Activated naive CD4-positive, alpha-beta T cell treated with anti-CD3 and anti-CD28 coated beads for 36 hours (primary cell): ENCODE data around the gene GATM. TPM values are rescaled to one million over a fixed set of nuclear protein-coding genes. Genes with fewer than 3 reads are reported as not detected.
A peak's percentile ranks its signal among the peaks of the same experiment; 100 is the strongest.

Experiments
- CTCF ChIA-PET: fragments of 350-600 bp; sonication (Branson Sonifier 250); formaldehyde crosslinking; loops from one replicate; lab custom pipeline; 2021; ENCODE audit warnings: antibody characterized with exemption; lab: Charles Lee
- DNase-seq: peaks from one replicate; pipeline ENCODE4 v3.0.0-alpha.2; 2020
- H3K27ac Mint-ChIP-seq: one replicate; pipeline ENCODE4 v1.8.0; 2021; ENCODE audit warnings: mild to moderate bottlenecking, mixed read lengths
- H3K27me3 Mint-ChIP-seq: one replicate; pipeline ENCODE4 v1.8.0; 2021; ENCODE audit warnings: low read depth, mixed read lengths
- H3K36me3 Mint-ChIP-seq: one replicate; pipeline ENCODE4 v1.8.0; 2021; ENCODE audit warnings: low read depth, mixed read lengths
- H3K4me1 Mint-ChIP-seq: one replicate; pipeline ENCODE4 v1.8.0; 2021; ENCODE audit warnings: low read depth, mixed read lengths
- H3K4me3 Mint-ChIP-seq: one replicate; pipeline ENCODE4 v1.8.0; 2021; ENCODE audit warnings: mild to moderate bottlenecking, moderate library complexity, mixed read lengths
- H3K9me3 Mint-ChIP-seq: one replicate; pipeline ENCODE4 v1.8.0; 2021; ENCODE audit warnings: mixed read lengths
- intact Hi-C: fragments of 100-400 bp; cut with micrococcal nuclease; formaldehyde crosslinking; loops from one replicate; pipeline ENCODE4 v1.15.1; 2023
- total RNA-seq, 2 experiments: library from RNA; stranded (reverse); gene quantifications; one replicate each; pipeline ENCODE4 v1.2.3, GENCODE V29; 2021

Gene GATM
- total RNA-seq, 2 experiments from 2014 or later, result 0.91 to 1.2 TPM

DNA sequence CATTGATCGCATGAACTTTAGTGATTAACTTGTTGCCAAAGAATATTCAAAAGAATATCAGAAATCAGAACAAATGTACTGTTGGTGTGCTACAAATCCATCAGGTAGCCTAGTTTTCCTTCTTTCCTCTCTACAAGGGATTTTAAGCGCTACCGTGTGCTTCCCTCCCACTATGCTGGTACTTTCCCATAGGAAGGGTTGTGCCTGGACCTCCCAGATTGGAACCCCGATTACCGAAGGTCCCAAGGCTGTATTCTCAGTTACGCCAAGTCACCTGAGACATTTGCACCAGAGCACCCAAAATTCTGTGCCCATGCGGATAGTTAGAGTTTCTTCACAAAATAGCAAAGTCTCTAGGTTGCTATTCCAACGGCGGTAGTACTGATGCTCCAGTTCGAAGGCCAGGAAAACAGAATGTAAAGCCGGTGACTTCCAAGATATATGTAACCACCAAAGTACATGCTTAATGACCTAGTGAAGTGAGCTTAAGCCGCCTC is 23.4 kb upstream of the GATM start:
- Mint-ChIP-seq H3K9me3 (no peaks in the 10 kb centered on the region), H3K27me3 (no peaks in the 10 kb centered on the region), H3K4me1 (peaks cover 23% of the 10 kb centered on the region), H3K4me3 (peak overlapping the region; percentile 99), H3K27ac (peak overlapping the region; percentile 89), H3K36me3 (peaks cover 10% of the 10 kb centered on the region)
- intact Hi-C loops, result loop anchor here (1.0 to 10.0 kb wide), 8 partner anchors 23 to 1577 kb away; partner anchors contain the start of genes BLOC1S6, CTDSPL2, GATM and MFAP1
- DNase-seq, result no peak
- CTCF ChIA-PET, result interaction anchor here (0.6 to 4.9 kb wide), 13 partner anchors 9 to 284 kb away, joined by 3 to 41 read pairs (median 4); no protein-coding TSS in a partner anchor

DNA sequence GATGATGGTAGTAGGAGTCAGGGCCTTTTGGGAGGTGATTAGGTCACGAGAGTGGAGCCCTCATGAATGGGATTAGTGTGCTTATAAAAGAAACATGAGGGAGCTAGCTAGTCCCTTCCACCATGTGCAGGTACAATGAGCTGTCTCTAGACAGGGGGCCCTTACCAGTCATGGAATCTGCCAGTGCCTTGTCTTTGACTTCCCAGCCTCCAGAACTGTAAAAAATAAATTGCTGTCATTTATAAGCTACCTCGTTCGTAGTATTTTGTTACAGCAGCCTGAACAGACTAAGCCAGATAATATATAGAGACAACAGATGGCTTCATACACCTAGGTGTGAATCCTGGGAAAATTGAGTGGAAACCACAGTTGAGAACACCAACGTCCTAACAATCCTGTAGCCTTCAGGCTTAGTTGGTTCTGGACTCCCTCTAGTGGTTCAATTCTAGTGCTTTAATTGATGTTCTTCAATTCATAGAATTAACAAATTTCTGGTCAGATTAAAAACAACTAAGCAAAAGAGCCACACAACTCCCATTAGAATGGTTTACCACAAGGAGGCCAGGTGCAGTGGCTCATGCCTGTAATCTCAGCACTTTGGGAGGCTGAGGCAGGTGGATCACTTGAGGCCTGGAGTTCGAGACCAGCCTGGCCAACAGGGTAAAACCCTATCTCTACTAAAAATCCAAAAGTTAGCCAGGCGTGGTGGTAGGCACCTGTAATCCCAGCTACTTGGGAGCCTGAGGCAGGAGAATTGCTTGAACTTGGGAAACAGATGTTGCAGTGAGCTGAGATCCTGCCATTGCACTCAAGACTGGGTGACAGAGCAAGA is 21.3 kb upstream of the GATM start:
- peaks cover 3% of the 10 kb centered on the region for H3K36me3 Mint-ChIP-seq
- no peak for DNase-seq
- CTCF ChIA-PET, result interaction anchor here (0.6 to 4.9 kb wide), 20 partner anchors 8 to 282 kb away, joined by 3 to 41 read pairs (median 4); no protein-coding TSS in a partner anchor
- H3K27me3 Mint-ChIP-seq, result no peaks in the 10 kb centered on the region
- no peak overlapping the region for H3K4me3 Mint-ChIP-seq
- H3K4me1 Mint-ChIP-seq, result peaks cover 8% of the 10 kb centered on the region
- H3K9me3 Mint-ChIP-seq, result no peaks in the 10 kb centered on the region
- intact Hi-C loops, result loop anchor here (1.0 to 10.0 kb wide), 5 partner anchors 92 to 1575 kb away; partner anchors contain the start of genes MFAP1 and WDR76
- no peak overlapping the region for H3K27ac Mint-ChIP-seq

DNA sequence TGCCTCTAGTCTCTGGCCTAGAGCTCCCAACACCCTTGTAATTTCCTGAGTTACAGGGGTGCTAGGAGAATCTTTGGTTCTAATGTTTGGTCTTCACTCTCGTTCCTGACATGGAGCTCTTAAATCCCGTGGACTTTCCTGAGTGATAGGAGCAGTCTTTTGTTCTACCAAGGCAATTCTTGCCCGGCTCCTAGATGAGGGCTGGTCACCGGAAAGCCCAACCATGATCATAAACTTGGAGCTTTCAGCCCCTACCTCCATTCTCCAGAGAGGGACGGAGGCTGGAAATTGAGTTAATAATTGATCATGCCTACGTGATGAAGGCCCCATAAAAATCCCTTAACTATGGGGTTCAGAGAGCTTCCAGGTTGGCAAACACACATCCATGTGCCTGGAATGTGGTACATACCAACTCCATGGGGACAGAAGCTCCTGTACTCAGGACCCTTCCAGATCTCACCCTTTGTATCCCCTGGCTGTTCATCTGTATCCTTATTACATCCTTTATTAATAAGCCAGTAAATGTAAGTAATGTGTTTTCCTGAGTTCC is 18.8 kb upstream of the GATM start:
- intact Hi-C loops, result no loop called here
- H3K9me3 Mint-ChIP-seq, result no peaks in the 10 kb centered on the region
- DNase-seq, result no peak
- CTCF ChIA-PET, result interaction anchor here (0.6 to 3.7 kb wide), 6 partner anchors 189 to 270 kb away, joined by 3 to 33 read pairs (median 4); no protein-coding TSS in a partner anchor
- no peaks in the 10 kb centered on the region for H3K36me3 Mint-ChIP-seq
- H3K4me1 Mint-ChIP-seq, result peaks cover 7% of the 10 kb centered on the region
- no peak overlapping the region for H3K27ac Mint-ChIP-seq
- H3K27me3 Mint-ChIP-seq, result peaks cover 4% of the 10 kb centered on the region
- no peak overlapping the region for H3K4me3 Mint-ChIP-seq

DNA sequence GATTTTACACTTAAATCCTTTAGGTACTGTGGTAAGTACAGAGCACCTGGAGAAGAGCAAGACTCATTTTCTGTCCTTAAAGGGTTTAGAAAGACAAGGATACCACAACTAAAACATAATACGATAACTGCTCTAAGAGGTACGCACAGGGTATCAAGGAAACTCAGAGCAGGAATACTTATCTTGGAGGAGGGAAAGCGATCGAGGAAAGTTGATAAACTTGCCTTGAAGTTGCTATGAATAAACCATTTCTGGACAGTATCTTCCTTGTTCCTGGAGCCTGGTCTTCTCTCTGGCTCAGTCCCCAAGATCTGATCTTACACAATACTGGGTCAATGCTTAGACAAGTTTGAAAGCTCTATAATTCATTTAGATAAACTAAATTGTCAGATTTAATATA is 17.6 kb upstream of the GATM start:
- Mint-ChIP-seq H3K27me3 (peaks cover 7% of the 10 kb centered on the region), H3K4me3 (no peak overlapping the region), H3K36me3 (no peaks in the 10 kb centered on the region), H3K27ac (no peak overlapping the region), H3K4me1 (peaks cover 5% of the 10 kb centered on the region), H3K9me3 (no peaks in the 10 kb centered on the region)
- intact Hi-C loops, result no loop called here
- no peak for DNase-seq
- CTCF ChIA-PET, result interaction anchor here (1.0 kb wide), 1 partner anchor 233 kb away, joined by 5 read pairs; no protein-coding TSS in a partner anchor

DNA sequence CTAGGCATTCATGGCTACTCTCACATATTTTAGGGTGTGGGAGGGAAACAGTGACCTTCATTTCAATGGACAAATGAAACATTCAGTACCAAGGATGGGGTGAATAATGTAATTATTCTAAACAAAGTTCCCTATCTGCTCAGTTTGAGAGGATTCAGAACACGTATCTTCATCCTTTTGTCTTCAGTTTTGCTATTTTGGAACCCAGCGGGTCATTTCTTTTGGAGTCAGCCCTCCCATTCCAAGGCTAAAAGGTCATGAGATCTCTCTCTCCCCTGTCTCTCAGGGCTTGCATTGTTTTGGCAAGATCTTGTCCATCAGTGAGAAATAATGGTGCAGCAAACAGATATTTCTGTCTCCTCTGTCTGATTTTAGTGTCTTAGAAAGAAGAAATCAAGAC is 16.3 kb upstream of the GATM start:
- no peak overlapping the region for H3K4me3 Mint-ChIP-seq
- intact Hi-C loops, result no loop called here
- CTCF ChIA-PET, result no interaction called here
- no peak overlapping the region for H3K27ac Mint-ChIP-seq
- peaks cover 9% of the 10 kb centered on the region for H3K27me3 Mint-ChIP-seq
- H3K4me1 Mint-ChIP-seq, result peaks cover 4% of the 10 kb centered on the region
- no peaks in the 10 kb centered on the region for H3K9me3 Mint-ChIP-seq
- no peaks in the 10 kb centered on the region for H3K36me3 Mint-ChIP-seq
- no peak for DNase-seq

DNA sequence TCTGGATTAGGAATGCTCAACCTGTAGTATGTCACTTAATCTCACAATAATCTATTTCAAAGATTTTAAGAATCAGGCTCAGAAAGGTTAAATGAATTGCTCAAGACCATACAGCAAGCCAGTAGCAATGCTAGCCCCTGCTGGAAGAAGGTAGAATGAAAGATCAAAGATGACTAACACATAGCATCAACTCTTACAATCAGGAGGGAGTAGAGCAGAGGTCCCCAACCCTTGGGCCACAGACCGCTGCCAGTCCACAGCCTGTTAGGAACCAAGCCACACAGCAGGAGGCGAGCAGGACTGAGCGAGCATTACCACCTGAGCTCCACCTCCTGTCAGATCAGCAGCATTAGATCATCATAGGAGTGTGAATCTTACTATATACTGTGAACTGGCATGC is 15.5 kb upstream of the GATM start:
- no peak for DNase-seq
- Mint-ChIP-seq H3K27me3 (peaks cover 12% of the 10 kb centered on the region), H3K36me3 (no peaks in the 10 kb centered on the region), H3K4me3 (no peak overlapping the region), H3K9me3 (no peaks in the 10 kb centered on the region), H3K4me1 (peaks cover 3% of the 10 kb centered on the region), H3K27ac (no peak overlapping the region)
- intact Hi-C loops, result no loop called here
- CTCF ChIA-PET, result interaction anchor here (0.6 kb wide), 1 partner anchor 37 kb away, joined by 3 read pairs; no protein-coding TSS in a partner anchor

DNA sequence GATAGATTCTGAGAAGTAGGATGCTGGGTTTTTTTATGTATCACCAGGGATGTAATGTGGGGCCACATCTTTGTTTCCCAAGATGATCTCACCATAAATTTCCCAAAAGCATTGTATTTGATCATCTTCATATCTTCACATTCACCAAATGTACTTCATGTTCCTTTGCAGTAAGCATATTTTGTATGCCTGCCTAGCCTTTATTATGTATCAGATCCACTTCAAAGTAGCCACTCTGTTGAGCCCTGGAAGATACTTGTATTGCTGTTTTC is 14.2 kb upstream of the GATM start:
- Mint-ChIP-seq H3K9me3 (no peaks in the 10 kb centered on the region), H3K36me3 (no peaks in the 10 kb centered on the region), H3K4me3 (no peak overlapping the region), H3K4me1 (peaks cover 3% of the 10 kb centered on the region), H3K27ac (no peak overlapping the region), H3K27me3 (peaks cover 12% of the 10 kb centered on the region)
- intact Hi-C loops, result no loop called here
- DNase-seq, result no peak
- CTCF ChIA-PET, result interaction anchor here (0.5 to 1.4 kb wide), 5 partner anchors 10 to 230 kb away, joined by 3 to 4 read pairs (median 3); a partner anchor contains a TSS

DNA sequence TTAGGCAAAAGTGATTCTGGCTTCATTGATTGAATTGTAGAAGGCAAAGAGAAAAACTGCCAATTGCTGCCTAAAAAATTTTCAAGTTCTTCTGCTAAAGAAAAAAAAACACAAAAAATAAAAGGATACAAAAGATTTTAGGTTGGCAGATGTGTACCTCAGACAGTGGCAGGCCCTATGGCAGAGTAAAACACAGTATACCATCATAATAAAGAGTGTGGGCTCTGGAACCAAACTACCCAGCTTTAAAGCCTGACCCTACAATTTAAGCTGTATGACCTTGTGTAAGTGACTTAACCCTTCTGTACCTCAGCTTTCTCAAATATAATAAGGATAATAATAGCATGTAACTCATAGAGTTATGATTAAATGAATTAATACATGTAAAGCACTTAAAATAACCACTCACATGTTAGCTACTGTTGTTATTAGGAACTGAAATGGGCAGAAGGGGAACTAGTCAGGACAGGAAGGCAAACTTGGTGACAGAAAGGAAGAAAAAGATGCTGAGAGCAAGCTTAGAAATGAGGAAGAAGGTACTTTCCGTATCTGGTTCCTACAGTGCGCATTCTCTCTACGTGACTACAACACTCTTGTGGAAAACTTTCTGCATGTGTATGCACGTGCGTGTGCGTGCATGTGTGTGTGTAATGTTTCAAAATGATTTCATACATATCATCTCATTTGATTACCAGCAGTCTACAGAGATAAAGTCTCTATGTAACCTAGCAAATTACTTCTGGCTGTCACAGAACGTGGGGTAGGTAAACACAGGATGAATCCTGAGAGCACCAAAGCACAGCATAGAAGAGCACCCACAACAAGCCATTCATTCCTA is 13.6 kb upstream of the GATM start:
- CTCF ChIA-PET, result interaction anchor here (0.5 to 1.4 kb wide), 5 partner anchors 7 to 217 kb away, joined by 3 to 4 read pairs (median 4); a partner anchor contains a TSS
- no peak for DNase-seq
- Mint-ChIP-seq H3K4me1 (peaks cover 3% of the 10 kb centered on the region), H3K36me3 (no peaks in the 10 kb centered on the region), H3K4me3 (no peak overlapping the region), H3K27me3 (peaks cover 16% of the 10 kb centered on the region), H3K27ac (no peak overlapping the region), H3K9me3 (no peaks in the 10 kb centered on the region)
- intact Hi-C loops, result no loop called here

DNA sequence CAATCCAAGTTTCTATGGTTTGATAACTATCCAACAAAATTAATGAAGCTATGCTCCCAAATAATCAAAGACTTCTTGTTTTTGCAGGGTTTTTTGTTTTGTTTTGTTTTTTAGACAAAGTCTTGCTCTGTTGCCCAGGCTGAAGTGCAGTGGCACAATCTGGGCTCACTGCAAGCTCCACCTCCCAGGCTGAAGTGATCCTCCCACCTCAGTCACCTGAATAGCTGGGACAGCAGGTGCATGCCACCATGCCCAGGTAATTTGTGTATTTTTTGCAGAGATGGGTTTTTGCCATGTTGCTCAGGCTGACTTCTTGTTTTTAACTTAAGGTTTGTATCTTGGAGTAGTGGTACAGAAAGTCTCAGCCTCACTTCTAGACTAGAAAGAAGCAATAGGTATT is 11.0 kb upstream of the GATM start:
- Mint-ChIP-seq H3K4me3 (no peak overlapping the region), H3K27me3 (peaks cover 16% of the 10 kb centered on the region), H3K27ac (no peak overlapping the region), H3K4me1 (peaks cover 3% of the 10 kb centered on the region), H3K9me3 (no peaks in the 10 kb centered on the region), H3K36me3 (no peaks in the 10 kb centered on the region)
- DNase-seq, result no peak
- CTCF ChIA-PET, result no interaction called here
- intact Hi-C loops, result no loop called here

DNA sequence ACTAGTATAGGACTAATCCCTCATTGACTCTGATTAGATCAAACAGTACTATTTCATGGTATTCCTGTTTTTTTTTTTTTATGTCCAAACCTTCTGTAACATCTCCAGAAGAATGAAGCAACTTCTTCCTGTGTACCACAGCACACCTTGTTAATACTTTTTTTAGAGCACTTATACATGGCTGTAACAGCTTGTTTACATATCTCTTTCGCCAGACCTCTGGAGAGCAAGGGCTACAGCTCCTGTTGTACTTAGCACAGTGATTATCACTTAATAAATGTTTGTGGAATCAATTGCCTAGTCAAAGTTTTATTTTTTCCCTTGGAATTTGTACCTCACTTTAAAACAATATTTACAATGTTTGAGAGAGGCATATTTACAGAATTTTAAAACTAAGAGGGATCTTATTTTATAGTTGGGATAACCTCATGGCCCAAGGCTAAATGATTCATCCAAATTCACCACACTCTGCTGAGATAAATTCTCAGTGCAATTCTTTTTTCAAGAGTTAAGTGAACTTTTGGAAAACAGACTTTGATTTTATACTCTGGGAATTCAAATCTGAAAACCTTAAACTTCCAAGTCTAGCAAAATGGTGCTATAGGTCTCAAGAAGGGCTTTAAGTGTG is 9.2 kb upstream of the GATM start:
- Mint-ChIP-seq H3K27ac (no peak overlapping the region), H3K36me3 (no peaks in the 10 kb centered on the region), H3K4me1 (peaks cover 3% of the 10 kb centered on the region), H3K27me3 (peaks cover 13% of the 10 kb centered on the region), H3K9me3 (no peaks in the 10 kb centered on the region), H3K4me3 (no peak overlapping the region)
- no peak for DNase-seq
- CTCF ChIA-PET, result interaction anchor here (1.6 kb wide), 1 partner anchor 12 kb away, joined by 7 read pairs; no protein-coding TSS in a partner anchor
- intact Hi-C loops, result no loop called here

DNA sequence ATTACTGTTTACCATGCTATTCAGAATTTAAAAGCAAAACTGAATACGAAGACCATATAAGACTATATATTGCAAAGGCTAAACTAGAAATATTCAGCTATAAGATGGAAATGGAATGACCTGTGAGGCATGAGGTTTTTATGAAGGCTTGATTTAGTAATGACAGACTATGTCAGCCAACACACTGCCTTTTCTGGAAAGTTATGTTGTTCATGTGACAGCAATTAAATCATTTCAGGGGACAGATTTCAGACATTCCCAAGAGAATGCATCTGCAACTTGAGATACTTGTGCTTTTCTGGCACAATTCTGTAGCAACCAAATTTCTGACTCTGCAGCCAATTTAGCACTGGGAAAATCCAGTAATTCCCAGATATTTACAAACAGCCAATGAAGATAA is 8.6 kb upstream of the GATM start:
- no peak overlapping the region for H3K4me3 Mint-ChIP-seq
- no peaks in the 10 kb centered on the region for H3K36me3 Mint-ChIP-seq
- intact Hi-C loops, result no loop called here
- DNase-seq, result no peak
- no peaks in the 10 kb centered on the region for H3K4me1 Mint-ChIP-seq
- peaks cover 12% of the 10 kb centered on the region for H3K27me3 Mint-ChIP-seq
- H3K9me3 Mint-ChIP-seq, result no peaks in the 10 kb centered on the region
- CTCF ChIA-PET, result interaction anchor here (1.6 kb wide), 1 partner anchor 12 kb away, joined by 7 read pairs; no protein-coding TSS in a partner anchor
- no peak overlapping the region for H3K27ac Mint-ChIP-seq
